T1000 (cell line): Measurements from ENCODE around the gene LMBR1.
"Not testable (repeated sequence)": the region's sequence is repeated elsewhere in the genome, so short reads cannot be mapped to it uniquely, and the experiment has no call there.

Experiments used
- DNase-seq: peaks from one replicate; lab custom pipeline; 2025; ENCODE audit warnings: mixed read lengths; lab: John Stamatoyannopoulos, UW

The LMBR1 gene, protein sequence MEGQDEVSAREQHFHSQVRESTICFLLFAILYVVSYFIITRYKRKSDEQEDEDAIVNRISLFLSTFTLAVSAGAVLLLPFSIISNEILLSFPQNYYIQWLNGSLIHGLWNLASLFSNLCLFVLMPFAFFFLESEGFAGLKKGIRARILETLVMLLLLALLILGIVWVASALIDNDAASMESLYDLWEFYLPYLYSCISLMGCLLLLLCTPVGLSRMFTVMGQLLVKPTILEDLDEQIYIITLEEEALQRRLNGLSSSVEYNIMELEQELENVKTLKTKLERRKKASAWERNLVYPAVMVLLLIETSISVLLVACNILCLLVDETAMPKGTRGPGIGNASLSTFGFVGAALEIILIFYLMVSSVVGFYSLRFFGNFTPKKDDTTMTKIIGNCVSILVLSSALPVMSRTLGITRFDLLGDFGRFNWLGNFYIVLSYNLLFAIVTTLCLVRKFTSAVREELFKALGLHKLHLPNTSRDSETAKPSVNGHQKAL

DNA sequence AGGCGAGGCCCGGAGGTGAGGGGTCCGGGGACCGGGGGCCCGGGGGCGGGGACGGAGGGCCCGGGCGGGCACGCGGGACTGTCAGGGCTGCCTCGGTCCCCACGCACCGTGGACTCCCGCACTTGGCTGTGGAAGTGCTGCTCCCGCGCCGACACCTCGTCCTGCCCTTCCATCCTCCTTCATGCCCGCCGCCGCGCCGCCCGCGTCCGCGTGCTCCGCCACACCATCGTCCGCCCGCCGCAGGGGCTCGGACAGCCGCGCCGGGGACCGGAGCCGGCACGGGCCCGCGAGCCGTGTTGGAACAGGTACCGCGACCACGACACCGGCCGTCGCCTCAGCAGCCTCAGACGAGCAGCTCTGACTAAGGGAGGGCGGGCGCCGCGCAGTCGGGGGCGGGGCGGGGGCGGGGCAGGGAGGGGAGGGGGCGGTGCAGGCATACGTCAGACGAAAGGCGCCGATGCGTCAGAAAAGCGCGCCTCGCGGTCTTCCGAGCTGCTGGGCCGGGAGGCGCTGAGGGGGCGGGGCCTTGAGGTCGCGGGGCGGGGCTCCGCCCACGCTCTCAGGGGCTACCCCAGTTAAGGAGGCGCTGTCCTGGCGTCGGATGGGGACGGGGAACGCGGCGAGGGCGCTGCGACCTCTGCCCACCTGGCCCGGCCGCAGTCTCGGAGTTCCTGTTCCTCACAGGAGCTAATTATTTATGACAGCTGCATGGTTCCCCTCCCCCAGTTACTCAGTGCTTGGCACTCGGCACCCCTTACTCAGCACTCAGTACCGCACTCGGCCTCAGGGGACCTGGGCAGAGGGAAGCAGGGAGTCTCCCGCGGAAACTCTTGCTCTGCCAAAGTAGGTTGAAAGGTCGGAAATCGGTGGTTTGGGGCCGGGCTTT lies at the start of gene LMBR1:
Gene LMBR1, minus strand, starts transcription at position 363 of the 886 bp plus-strand sequence. Its CDS starts 190 bp downstream, at position 173.
- peak; percentile 84 for DNase-seq

DNA sequence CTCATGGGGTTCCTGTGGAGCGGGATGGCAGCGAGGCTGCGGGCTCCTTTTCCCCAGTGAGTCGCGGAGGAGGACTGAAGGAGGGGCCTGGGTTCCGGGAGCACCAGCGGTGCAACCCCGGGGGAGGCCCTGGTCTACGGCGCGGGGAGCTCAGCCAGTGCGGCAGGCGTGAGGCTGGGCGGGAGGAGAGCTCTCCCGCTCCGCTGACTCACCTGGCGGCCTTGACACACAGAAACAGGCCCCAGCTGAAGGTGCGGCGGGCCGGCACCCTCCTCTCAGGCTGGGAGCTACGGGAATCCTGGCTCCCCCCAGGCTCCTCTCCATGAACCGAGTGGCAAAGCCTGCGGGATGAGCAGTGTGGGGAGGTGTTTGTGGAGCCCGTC lies 49.7 kb upstream of the LMBR1 start:
- no peak for DNase-seq

DNA sequence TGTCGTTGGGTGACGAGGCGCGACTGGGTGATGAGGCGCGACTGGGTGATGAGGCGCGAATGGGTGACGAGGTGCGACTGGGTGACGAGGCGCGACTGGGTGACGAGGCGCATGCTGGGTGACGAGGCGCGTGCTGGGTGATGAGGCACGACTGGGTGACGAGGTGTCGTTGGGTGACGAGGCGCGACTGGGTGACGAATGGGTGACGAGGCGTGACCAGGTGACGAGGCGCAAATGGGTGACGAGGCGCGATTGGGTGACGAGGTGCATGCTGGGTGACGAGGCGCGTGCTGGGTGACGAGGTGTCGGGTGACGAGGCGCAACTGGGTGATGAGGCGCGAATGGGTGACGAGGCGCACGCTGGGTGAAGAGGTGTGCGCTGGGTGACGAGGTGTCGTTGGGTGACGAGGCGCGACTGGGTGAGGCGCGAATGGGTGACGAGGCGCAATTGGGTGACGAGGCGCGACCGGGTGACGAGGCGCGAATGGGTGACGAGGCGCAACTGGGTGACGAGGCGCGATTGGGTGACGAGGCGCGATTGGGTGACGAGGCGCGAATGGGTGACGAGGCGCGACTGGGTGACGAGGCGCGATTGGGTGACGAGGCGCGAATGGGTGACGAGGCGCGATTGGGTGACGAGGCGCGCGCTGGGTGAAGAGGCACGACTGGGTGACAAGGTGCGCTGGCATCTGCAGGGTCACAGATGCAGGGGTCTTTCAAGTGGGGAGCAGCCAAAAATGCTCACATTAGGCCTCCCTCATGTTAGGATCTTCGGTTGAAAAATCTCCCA lies 48.6 kb upstream of the LMBR1 start:
- no peak for DNase-seq

DNA sequence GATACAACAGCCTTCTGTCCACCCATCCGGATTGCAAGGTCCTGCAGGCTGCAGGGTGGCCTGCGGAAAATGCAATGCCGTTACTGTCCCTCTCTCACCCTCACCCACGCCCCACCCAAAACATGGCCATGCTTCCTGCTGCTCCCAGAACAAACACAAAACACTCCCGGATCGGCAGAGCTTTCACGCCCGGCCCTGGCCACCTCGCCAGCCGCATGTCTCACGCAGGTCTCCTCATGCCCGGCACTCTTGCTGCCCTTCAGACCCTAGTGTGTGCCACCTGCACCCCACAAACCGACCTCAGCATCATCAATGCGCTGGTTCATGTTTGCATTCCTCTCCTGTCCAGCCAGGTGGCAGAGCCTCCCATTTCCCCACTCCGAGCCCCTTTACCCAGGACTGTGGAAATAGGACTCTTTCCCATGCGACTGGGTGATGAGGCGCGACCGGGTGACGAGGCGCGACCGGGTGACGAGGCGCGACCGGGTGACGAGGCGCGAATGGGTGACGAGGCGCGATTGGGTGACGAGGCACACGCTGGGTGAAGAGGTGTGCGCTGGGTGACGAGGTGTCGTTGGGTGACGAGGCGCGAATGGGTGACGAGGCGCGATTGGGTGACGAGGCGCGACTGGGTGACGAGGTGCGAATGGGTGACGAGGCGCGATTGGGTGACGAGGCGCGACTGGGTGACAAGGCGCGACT lies 47.6 kb upstream of the LMBR1 start:
- DNase-seq, result no peak

DNA sequence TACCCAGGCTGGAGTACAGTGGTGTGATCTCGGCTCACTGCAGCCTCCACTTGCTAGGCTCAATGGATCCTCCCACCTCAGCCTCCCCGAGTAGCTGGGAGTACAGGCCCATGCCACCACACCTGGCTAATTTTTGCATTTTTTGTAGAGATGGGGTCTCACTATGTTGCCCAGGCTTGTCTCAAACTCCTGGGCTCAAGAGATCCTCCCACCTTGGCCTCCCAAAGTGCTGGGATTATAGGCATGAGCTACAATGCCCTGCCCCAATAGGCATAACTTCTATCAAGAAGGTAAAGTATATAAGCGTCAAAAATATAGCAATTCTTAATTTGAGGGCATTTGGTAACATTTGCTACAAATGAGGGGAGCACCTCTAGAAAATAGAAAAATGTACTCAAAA lies 43.8 kb upstream of the LMBR1 start:
- DNase-seq, result not testable (repeated sequence)

DNA sequence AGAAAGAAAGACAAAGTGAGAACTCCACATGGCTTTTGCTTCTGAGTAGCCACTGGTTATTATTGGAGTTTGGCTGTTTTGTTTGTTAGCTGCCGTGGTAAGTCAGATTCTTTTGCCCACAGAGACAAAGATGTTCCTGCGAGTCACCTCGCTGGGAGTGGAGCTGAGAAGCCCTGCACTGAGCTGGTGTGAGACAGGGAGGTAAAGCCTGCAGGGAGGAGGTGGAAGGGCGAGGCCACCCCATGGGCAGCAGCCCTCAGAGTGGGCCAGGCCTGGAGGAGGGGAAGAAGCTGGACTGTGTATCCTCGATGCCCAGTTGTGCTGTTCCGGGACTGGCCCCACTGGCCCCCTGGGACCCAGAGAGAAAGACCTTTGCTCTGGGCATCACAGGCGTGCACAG lies 42.3 kb upstream of the LMBR1 start:
- no peak for DNase-seq

DNA sequence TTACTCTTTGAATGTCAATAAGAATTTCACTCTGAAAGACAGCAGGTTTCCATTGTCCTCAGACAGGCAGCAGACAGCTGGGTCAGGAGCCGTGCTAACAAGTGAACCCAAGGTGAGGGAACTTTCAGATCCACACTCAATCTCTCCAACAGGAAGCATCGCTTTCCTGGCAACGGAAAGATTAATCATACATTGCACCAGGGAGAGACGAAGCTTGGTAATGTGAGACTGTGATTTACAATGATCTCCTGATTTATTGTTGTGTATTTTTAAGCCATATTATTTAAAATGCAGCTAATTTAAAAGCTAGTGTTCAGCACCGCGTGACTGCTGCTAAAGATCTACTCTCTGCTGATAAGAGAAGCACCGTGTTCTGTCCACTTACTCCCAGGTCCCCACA lies 39.0 kb upstream of the LMBR1 start:
- DNase-seq, result no peak

DNA sequence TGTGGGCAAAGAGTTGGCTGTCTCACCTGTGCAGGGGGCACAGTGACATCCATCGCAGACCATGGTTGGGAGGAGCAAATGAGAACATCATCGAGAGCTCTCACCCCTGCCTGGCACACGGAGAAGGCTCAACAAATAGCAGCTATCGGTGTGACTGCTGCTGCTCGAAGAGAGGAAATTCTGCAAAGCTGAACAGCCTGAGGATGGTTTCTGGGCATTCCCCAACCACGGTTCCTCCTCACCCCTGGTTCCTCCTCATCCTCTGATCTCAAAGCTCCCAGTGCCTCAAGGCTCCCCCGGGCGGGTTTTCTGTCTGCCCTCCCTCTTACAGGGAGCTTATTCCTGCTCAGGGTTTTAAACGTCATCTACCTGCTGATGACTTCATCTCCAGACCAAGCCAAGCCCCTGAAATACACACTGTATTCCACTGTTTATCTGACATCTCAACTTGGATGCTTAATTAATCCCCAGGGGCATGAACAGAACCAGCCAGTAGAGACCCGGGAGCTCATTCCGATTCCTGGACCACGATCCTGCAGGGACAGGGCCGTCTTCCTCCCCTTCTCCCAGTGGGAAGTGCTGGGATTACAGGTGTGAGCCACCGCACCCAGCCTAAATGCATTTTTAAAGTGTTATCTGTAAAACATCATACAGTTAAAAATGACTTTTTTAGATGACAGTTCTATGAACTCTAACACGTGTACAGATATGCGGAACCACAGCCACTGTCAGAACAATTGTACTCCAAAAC lies 37.0 kb upstream of the LMBR1 start:
- DNase-seq, result no peak

DNA sequence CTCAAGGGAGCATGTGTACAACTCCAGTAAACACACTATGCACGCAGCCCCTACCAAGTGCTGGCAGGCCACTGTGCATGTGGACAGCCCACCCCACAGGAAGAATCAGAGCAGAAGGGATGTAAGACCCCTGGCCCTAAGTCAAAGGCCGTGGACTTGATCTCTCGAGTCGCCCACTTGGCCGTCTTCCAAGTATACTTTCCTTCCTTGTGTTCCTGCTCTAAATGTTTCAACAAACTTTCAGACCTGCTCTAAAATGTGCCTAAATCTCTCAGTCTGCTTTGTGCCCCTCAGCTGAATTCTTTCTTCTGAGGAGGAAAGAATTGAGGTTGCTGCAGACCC lies 35.4 kb upstream of the LMBR1 start:
- no peak for DNase-seq

DNA sequence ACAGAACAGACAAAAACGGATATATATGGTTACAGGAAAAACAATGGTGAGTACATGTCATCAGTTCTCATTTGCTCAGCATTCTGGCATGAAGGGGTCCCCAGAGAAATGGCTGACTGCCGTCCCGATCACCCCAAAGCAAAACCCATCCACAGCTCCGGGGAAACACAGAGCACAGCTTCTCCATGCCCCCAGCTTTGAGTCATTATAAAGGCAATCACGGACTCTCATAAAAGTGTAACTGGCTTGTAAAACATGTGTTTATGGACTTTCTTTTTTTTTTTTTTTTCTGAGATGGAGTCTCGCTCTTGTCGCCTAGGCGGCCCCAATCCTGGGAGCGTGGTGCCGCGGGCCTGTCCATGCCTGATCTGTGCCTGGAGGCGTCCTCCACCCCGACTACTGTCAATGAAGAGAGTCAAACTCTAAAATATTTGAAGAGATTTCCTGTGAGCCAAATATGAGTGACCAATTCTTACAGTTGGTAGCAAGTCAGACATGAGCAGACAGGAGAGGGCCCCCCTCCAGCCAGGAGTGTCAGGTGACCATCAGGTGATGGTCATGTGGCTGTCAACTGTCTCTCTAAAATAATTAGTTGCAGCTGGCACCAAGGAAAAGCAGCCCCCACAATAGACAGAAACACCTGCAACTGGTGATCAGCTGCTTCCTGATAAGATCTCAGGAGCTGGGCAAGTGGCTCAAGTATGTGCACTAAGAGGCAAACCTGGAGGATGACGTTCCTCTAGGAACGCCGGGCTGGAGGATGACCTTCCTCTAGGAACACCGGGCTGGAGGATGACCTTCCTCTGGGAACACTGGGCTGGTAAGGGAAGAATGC lies 34.8 kb upstream of the LMBR1 start:
- DNase-seq, result no peak

DNA sequence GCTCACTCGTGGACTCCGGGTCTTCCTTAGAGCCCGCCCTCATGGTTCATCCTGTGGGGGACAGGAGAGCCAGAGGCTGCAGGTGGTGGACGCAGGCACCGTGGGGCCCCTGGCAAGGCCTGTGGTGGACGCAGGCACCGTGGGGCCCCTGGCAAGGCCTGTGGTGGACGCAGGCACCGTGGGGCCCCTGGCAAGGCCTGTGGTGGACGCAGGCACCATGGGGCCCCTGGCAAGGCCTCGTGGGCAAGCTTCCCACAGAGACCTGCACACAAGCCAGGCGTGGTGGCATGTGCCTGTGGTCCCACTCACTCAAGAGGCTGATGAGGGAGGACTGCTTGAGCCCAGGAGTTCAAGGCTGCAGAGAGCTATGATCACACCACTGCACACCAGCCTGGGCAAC lies 32.8 kb upstream of the LMBR1 start:
- not testable (repeated sequence) for DNase-seq

DNA sequence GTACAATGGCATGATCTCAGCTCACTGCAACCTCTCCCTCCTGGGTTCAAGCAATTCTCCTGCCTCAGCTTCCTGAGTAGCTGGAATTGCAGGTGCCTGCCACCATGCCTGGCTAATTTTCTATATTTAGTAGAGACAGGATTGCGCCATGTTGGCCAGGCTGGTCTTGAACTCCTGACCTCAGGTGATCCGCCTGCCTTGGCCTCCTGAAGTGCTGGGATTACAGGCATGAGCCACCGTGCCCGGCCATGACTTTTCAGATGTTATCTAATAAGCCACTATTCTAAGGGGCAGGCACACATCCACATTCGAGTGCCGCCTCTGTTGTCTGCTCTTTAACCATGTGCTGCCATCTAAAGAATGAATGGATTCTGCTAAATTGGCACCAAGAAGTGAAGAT lies 29.3 kb upstream of the LMBR1 start:
- not testable (repeated sequence) for DNase-seq

DNA sequence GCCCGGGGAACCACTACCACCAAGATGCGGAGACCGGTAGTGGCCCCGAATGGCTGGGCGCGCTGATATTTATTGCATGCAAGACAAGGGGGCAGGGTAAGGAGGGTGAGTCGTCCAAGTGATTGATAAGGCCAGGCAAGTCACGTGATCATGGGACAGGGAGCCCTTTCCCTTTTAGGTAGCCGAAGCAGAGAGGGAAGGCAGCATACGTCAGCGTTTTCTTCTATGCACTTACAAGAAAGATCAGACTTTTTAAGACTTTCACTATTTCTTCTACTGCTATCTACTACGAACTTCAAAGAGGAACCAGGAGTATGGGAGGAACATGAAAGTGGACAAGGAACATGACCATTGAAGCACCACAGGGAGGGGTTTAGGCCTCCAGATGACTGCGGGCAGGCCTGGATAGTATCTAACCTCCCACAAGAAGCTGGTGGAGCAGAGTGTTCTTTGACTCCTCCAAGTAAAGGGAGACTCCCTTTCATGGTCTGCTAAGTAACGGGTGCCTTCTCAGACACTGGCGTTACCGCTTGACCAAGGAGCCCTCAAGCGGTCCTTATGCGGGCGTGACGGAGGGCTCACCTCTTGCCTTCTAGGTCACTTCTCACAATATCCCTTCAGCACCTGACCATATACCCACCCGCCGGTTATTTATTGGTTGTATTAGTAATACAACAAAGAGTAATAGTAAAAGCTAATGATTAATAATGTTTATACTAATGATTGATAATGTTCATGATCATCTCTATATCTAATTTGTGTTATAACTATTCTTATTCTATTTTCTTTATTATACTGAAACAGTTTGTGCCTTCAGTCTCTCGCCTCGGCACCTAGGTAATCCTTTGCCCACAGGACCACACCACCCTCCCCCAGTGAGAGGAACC lies 27.7 kb upstream of the LMBR1 start:
- not testable (repeated sequence) for DNase-seq

DNA sequence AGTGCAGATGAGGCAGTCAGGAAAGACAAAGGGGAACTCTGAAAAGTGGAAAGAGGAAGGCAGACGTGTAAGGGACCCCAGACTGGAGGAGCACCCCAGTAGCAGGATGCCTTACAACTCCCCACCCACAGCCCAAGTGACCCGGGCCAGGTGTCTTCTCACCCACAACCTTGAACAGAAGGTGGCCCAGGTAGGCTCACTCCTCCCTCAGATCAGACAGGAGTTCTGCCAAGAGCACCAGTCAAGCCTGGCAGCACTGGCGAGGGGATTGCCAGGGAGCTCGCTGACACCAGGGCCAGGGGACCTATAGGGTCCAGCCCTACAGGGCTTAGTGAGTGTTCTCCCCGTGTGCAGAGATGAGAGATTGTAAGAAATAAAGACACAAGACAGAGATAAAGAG lies 27.1 kb upstream of the LMBR1 start:
- DNase-seq, result no peak

DNA sequence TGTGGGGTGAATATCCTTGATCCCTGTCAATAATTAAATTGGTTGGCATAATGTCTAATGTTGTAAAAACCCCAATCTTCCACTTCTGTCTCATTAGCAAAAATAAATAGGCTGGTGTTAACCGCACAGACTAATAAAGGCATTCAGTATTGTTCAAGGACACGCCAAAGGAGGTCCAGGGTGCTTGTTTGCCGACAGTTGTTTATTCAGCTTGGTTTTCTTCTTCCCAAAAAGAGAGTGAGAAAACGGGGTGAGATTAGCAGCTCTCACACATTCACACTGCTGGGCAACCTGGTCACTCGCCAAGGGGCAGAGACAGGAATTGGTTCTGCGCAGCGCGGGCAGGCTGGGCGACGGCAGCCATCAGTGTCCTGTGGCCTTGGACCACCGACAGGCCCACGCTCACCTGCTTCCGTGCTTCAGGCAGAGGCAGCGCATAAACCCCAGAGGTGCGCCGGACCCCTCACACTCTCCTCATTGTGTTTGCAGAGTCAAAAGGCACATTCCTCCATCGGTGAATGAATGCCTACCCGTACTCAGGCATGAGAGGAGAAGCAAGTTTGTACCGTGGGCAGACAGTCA lies 26.2 kb upstream of the LMBR1 start:
- DNase-seq, result no peak

DNA sequence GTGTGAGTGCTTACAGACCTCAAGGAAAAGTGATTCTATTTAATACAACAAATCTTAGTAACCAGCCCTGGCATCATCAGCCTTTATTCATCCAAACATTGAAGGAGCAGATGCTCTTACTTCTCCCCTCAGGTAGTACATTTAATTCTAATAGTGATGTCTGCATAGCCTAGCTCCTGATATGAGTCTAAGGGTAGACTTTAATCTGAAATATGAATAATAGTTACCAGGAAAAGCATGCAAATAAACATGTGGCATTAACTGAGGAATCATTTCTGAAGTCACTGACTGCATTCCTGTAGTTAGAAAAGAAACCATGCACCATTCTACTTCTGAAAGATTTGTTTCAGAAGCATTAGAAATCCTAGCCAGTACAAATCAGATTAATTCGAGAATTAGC lies 25.7 kb upstream of the LMBR1 start:
- DNase-seq, result no peak

DNA sequence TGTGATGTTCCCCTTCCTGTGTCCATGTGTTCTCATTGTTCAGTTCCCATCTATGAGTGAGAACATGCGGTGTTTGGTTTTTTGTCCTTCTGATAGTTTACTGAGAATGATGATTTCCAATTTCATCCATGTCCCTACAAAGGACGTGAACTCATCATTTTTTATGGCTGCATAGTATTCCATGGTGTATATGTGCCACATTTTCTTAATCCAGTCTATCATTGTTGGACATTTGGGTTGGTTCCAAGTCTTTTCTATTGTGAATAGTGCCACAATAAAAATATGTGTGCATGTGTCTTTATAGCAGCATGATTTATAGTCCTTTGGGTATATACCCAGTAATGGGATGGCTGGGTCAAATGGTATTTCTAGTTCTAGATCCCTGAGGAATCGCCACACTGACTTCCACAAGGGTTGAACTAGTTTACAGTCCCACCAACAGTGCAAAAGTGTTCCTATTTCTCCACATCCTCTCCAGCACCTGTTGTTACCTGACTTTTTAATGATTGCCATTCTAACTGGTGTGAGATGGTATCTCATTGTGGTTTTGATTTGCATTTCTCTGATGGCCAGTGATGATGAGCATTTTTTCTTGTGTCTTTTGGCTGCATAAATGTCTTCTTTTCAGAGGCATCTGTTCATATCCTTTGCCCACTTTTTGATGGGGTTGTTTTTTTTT lies 16.7 kb upstream of the LMBR1 start:
- not testable (repeated sequence) for DNase-seq

DNA sequence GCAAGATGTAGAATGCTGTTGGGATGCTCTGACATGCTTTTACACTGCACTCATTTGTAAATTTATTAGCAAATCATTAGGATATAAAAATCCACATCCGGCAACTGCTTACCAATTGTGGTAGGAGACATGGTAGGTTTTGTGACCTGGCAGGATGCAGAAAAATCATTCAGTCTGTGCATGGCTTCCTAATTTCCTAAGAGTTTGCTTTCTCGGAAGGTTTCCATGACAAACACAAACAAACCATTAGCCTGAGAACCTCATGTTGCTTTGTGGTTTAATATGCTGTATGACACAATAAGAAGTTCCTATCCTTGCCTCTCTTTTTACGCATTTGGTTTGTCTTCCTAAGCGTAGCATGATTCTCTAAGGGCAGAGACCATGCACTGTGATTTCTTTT lies 14.7 kb upstream of the LMBR1 start:
- DNase-seq, result no peak
